HTERT RPE-1 (cell line): ENCODE results near the gene LIMK1.
"Not testable (repeated sequence)": the region's sequence is repeated elsewhere in the genome, so short reads cannot be mapped to it uniquely, and the experiment has no call there.

Source experiments
- in situ Hi-C: fragments of 300-500 bp; cut with MboI; formaldehyde crosslinking; loops from 4 replicates; pipeline ENCODE4 v1.14.3; 2020; ENCODE audit warnings: low sequenced_read_pairs

Gene LIMK1

DNA sequence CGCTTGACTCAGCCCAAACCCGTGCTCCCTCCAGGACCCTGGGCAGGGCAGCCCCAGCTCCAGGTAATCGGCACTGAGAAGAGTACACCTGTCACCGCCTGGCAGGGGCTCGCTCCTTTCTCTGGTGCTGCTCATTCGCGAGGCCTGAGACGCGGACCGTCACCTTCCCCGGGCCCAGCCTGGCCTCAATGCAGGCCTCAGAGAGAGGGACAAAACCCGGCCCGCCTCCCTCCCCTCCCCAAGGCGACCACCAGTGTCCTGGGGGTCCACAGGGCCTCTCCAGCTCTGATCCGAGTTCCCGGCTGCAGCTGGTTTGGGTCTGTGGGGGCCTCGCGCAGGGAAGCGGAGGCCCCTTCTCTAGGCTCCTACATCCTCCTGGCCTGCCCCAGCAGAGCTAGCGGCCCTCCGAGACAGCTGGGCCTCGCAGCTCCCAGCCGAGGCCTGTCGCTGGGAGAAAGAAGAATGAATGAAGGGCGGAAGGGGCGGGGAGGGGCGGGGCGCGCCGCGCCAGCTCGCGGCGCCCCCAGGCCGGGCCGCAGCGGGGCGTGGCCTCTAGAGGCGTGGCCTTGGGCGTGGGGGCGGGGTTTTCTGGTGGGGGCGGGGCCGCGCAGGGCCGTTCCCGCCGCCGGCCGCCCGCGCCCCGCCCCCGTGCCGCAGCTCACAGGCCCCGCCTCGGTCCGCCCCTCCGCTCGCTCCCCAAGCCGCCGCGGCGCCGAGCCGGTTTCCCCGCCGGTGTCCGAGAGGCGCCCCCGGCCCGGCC, at the start of gene LIMK1:
Gene LIMK1, plus strand, starts transcription at position 688 of the 760 bp plus-strand sequence. CDS start 187 bp downstream, outside the sequence.
- in situ Hi-C loops = no loop called here

- in situ Hi-C loops = no loop called here
These were observed 46.0 kb upstream of the LIMK1 start for GRCh38 chr7:74037609-74038008.

DNA sequence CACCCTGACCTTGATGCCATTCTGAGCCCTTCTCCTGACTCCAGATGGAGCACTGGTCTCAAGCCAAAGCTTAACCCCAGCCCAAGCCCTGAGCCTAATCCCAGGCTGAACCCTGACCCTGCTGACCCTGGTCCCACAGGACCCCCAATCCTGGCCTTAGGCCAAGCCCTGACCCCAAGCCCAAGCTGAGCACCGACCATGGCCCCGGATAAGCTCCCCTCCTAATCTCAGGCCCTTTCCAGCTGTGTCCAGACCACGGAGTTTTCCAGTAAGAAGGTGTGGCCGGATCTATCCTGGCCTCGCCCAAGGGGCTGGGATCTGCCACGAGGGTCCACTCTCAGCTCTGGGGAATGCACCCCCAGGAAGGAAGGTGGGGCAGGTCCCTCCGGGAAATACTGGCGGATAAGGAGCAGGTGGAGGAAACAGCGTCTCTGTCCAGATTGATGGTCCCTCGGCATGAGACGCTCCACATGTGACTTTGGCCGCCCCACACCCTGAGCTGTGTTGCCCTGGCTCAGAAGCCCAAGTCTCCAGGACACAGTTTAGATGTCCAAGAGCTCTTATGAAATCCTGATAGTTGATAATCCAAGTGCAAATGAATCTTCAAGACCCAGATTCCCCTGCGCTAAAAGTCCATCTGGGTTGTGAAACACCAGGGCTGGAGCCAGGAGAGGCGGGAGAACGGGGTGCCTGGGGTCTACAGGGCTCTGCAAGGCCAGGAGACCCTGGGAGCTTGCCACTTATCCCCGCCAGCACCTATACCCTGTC, 45.2 kb upstream of the LIMK1 start:
- in situ Hi-C loops = no loop called here

DNA sequence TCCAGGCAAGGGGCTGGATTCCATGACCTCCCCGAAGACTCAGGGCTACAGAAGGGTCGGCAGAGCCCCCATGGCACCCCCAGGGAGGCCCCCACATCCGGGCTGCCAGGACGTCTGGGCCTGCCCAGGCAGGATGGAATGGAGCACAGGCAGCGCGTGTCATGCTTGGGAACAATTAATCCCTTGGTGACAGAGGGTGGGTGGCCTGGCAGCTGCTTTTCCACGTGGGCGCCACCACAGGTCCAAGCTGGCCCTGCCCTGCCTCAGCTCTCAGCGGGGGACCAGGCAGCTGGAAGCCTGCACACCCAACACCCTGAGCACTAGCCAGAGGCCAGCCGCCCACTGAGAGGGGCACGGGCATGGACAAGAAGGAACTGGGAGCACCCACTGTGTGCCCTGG, 44.3 kb upstream of the LIMK1 start:
- in situ Hi-C loops = no loop called here

- in situ Hi-C loops = no loop called here
These were observed 43.4 kb upstream of the LIMK1 start for GRCh38 chr7:74040101-74040790.

DNA sequence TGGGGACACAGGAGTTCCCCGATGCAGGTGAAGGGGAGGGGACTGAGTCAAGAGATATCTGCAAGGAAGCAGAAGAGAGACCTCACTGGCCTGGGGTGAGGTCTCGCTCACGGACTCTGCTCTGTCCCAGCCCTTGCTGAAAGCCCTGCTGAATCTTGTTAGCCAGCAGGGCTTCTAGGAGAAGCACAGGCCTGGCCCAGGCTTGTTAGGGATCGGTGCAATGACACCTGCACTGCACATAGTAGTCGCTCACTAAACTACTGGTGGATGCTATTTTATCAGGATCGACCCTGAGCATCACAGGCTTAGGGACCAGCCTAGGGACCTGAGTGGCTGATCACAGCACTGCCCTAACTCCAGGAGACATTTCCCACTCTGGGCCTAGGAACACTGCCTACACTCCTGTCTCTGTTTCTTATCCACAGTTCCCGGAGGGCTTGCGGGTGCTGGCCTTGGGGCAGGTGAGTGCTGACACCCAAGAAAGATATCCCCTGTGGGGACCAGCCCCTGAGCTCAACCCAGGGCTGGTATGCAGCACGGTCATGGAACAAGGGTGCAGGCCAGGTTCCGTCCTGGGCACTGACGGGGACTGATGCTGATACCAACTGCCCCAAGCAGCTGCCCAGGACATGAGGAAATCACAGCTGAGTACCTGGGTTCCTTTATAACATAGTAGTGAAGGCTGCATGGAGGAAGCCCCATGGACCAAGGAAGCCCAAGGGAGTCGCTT, 42.6 kb upstream of the LIMK1 start:
- in situ Hi-C loops = no loop called here

DNA sequence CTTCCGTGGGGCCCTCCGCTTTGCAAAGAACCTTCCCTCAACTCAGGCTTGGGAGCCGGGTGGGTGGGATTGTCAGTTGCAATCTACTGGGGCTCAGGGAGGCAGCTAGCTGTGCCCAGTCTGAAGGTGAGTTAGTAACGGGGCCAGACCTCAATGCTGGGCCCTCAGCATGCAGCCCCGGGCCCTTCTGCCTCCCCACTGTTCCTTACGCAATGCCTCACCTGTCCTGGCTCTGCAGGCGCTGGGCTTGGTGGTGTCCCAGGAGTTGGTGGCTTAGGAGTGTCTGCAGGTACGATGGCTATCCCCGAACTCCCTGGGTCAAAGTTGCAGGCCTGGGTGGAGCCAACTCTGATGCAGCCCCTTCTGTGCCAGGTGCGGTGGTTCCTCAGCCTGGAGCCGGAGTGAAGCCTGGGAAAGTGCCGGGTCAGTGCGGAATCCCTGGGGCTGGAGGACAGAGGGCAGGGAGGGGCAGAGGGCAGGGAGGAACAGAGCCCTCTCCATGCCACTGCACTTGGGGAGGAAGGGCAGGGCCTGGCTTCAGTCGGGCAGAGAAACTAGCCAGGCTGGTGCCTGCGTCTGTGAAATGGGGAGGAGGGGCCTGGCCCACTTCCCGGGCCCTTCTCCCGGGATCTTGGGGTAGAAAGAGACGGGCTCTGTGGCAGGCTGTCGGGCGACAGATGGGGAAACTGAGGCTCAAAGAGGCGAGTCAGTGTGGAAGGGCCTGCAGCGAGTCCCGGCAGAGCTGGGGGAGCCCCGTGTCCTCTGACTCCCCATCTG, 40.7 kb upstream of the LIMK1 start:
- in situ Hi-C loops = no loop called here

DNA sequence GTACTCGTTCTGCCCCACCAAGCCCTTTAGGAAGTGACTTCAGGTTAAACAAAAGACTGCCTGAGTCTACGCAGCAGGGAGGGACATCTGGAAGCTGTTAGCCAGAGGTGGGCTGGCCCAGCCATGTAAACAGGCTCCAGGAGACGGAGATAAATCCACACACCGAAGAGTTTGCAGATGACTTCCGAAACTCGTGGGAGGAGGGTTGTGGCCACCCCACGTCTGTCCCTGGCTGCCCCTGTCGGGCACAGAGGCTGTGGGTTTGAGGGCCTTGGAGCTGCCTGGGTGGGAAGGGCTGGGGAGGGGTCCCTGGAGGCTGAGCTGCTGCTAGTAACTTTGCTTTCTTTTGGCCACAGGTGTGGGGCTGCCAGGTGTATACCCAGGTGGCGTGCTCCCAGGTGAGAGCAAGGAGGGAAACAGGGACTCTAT, 40.1 kb upstream of the LIMK1 start:
- in situ Hi-C loops = no loop called here

- in situ Hi-C loops = no loop called here
These were observed 38.9 kb upstream of the LIMK1 start for GRCh38 chr7:74044366-74045350.

GRCh38 chr7:74046581-74046980, 37.0 kb upstream of the LIMK1 start:
- in situ Hi-C loops = not testable (repeated sequence)

DNA sequence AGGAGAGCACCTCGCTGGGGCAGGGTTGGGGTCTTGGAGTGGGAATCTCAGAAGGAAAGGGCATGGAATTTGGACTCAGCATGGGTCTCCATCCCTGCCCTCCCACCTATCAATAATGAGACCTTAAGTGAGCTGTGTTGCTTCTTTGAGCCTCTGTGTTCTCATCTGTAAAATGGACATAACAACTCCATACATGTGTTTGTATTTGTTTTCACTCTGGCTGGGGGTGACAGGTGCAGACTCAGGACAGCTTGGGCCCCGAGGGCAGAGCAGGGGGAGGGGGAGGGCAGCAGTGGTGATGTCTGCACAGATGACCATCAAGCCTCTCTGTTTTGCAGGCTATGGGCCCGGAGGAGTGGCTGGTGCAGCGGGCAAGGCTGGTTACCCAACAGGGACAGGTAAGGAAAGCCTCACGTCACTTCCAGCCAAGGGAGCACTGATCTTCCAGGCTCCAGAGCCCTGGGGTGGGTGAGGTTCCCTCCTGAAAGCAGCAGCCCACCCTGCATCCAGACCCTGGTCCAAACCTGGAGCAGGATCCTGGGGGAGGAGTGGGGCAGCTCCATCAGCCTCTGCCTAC, 35.7 kb upstream of the LIMK1 start:
- in situ Hi-C loops = no loop called here

DNA sequence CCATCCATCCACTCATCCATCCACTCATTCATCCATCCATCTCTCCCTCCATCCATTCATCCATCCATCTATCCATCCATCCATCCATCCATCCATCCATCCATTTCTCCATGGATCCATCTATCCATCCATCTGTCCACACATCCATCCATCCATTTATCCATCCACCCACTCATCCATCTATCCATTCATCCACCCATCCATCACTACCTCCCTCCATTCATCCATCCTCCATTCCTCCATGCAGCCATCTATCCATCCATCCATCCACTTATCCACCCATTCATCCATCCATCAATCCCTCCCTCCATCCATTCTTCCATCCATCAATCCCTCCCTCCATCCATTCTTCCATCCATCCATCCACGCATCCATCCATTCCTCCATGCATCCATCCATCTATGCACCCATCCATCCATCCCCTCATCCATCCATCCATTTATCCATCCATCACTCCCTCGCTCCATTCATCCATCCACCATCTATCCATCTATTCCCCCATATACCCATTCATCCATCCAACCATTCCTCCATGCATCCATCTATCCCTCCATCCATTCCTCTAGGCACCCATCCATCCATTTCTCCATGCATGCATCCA, 34.5 kb upstream of the LIMK1 start:
- in situ Hi-C loops = no loop called here

GRCh38 chr7:74049997-74050798, 33.4 kb upstream of the LIMK1 start:
- in situ Hi-C loops = no loop called here

DNA sequence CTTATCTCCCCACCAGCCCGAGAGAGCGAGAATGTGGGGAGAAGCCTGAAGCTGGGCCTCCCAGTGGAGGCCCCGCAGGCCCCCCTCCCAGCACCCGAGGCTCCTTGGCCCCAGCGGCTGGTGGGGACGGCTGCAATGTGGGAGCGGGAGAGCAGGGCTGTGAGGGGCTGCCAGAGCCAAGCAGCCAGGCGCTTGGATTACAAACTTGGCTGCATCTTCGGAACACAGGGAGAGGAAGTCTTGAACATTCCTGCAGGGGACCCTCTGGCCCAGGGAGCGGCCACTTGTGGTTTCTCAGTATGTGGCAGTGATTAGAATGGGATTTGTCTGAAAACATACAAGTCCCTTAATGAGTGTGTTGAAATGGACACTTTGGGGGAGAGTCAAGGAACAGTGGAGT, 32.4 kb upstream of the LIMK1 start:
- in situ Hi-C loops = no loop called here

- in situ Hi-C loops = no loop called here
These were observed 31.8 kb upstream of the LIMK1 start for GRCh38 chr7:74051629-74052410.

- in situ Hi-C loops = no loop called here
These were observed 31.0 kb upstream of the LIMK1 start for GRCh38 chr7:74052628-74053027.
